BLaER1 treated with 17β-estradiol and CSF1 and Interleukin-3, amounts not matched to agents 10 nM and 100 nM (cell line): ENCODE measurements around the gene ZNF816.
"Not testable (repeated sequence)": the region's sequence is repeated elsewhere in the genome, so short reads cannot be mapped to it uniquely, and the experiment has no call there.

Source experiments
- H3K27ac ChIP-seq, 11 experiments: shearing (Covaris generic); formaldehyde crosslinking; 2 replicates each; pipeline ENCODE4 v1.8.1; 2022
- H3K27me3 ChIP-seq, 11 experiments: shearing (Covaris generic); formaldehyde crosslinking; 2 replicates each; pipeline ENCODE4 v1.8.1; 2022
- H3K36me3 ChIP-seq, 11 experiments: shearing (Covaris generic); formaldehyde crosslinking; 2 replicates each; pipeline ENCODE4 v1.8.1; 2022
- H3K4me1 ChIP-seq, 10 experiments: shearing (Covaris generic); formaldehyde crosslinking; 2 replicates each; pipeline ENCODE4 v1.8.1; 2022
- H3K4me2 ChIP-seq, 11 experiments: shearing (Covaris generic); formaldehyde crosslinking; 2 replicates each; pipeline ENCODE4 v1.8.1; 2022
- H3K4me3 ChIP-seq, 10 experiments: shearing (Covaris generic); formaldehyde crosslinking; 2 replicates each; pipeline ENCODE4 v1.8.1; 2022
- H3K9ac ChIP-seq, 11 experiments: shearing (Covaris generic); formaldehyde crosslinking; 2 replicates each; pipeline ENCODE4 v1.8.1; 2022
- H3K9me3 ChIP-seq, 11 experiments: shearing (Covaris generic); formaldehyde crosslinking; replicated peaks in 1 of 11; 2 replicates each; pipeline ENCODE4 v1.8.1; 2022
- H4K20me1 ChIP-seq, 11 experiments: shearing (Covaris generic); formaldehyde crosslinking; 2 replicates each; pipeline ENCODE4 v1.8.1; 2022
- Cebpa-rat ChIP-seq, 11 experiments: shearing (Covaris generic); IDR thresholded peaks; 2 replicates each; pipeline ENCODE4 v1.8.1; 2022

The ZNF816 gene

DNA sequence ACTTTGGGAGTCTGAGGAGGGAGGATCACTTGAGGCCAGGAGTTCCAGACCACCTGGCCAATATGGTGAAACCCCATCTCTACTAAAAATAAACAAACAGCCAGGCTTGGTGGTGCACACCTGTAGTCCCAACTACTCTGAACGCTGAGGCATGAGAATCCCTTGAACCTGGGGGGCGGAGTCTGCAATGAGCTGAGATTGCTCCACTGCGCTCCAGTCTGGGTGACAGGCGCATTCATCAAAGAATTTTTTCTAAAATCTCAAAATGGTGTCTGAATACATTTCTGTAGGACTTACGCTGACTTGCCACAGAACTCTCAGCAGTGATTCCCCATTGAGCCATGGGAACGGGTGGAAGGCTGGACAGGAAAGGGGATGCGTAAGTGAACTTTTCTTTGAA lies 33.0 kb upstream of the ZNF816 start:
- Histone ChIP-seq H3K27me3 (no peaks in the 10 kb centered on the region), H3K4me3 (no peak overlapping the region), H3K9me3 (peaks cover 0 to 22% (median 8%) of the 10 kb centered on the region in 11 experiments; a peak in 13 of 22 replicates), H3K27ac (no peak overlapping the region), H3K36me3 (no peaks in the 10 kb centered on the region), H4K20me1 (no peaks in the 10 kb centered on the region), H3K4me2 (no peak overlapping the region), H3K4me1 (peaks cover 8 to 32% (median 20%) of the 10 kb centered on the region in 10 experiments; a peak in 17 of 20 replicates), H3K9ac (no peak overlapping the region)
- no peak for TF ChIP-seq Cebpa-rat (IDR thresholded peaks at IDR 0.05)

DNA sequence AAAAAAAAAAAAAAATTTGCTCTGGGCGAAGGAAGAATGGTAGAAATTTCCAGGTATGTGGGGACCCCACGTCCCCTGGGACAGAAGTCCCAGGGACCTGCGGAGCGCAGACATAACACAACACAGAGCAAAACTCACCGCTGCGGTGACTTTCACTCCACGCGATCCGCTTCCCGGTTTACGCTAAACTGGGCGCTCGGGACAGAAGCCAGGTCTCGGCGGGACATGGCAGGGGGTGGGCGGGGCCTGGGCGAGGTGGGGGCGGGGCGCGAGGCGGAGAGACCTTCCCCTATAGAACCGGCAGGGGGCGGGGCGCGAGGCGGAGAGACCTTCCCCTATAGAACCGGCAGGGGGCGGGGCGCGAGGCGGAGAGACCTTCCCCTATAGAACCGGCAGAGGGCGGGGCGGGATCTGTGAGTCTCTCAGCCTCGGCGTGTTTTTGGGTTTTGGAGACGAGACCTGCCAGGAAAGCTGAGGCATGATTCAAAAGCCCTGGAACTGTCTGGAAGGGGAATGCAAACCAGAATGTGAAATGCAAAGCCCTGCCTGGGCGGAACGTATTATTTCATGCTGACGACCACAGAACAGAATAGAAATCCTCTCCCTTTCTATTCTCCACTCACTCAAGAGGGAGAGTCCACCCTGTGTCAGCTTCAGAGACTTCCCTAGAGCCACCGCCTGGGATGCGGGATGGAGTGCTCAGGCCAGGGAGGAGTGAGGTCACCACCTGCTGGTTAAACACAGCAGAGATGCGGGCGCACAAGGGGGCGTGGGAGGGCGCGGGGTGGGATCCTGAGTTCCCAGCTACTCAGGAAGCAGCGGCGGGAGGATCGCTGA lies 30.9 kb upstream of the ZNF816 start:
- TF ChIP-seq Cebpa-rat (IDR thresholded peaks at IDR 0.05), result no peak
- Histone ChIP-seq H3K36me3 (peaks cover 0 to 17% (median 9%) of the 10 kb centered on the region in 11 experiments; a peak in 14 of 22 replicates), H3K4me3 (peak overlapping the region; percentile 57 to 73 (median 64)), H3K27me3 (no peaks in the 10 kb centered on the region), H3K27ac (peak overlapping the region; percentile 27 to 71 (median 57); a peak in 16 of 22 replicates), H4K20me1 (no peaks in the 10 kb centered on the region), H3K9me3 (peaks cover 0 to 42% (median 10%) of the 10 kb centered on the region in 11 experiments; a peak in 14 of 22 replicates), H3K4me1 (peaks cover 8 to 35% (median 22%) of the 10 kb centered on the region in 10 experiments; a peak in 17 of 20 replicates), H3K9ac (peak overlapping the region; percentile 62 to 75 (median 73)), H3K4me2 (peak overlapping the region; percentile 72 to 95 (median 87))

DNA sequence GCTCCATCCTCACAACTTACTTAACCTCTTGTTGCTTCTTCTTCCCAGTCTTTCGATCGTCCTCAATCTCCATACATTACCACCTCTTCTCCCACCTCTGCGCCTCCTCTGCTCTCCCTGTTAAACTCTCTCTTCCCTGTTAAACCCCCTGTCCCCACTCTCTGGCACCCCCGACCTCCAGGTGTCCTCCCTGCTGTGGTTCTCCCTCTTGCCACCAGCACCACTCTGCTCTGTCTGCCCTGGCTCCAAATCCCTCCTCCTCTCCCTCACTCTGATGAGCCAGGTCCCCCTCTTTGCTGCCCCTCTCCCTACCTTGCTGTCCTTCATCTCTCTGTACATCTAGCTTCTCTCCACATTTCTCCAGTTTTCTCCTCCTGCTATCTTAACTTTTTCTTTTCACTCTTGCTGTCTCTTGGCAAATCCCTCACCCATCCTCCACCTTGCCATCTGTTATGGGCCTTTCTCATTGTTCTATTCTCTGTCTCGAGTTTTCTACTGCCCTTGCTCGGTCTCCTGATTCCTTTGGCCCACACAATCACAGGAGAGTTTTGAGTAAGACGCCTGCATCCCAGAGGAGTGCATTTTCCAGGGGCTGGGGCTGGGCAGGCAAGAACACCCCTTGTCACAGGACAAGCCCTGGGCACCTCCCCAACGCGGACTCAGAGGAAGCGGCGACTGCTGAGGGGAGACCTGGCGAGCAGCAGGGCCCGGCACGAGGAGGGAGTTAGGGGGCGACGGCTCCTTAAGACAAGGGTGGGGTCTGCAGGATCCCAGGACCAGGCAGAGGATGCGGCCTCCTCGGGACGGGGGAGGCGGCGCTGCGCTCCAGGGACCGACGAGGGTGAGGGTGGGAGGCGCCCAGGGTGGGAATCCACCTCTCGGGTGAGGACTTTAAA lies 29.7 kb upstream of the ZNF816 start:
- peaks cover 8 to 48% (median 22%) of the 10 kb centered on the region in 11 experiments; a peak in 21 of 22 replicates for H3K9me3 ChIP-seq
- H3K36me3 ChIP-seq, result peaks cover 4 to 28% (median 20%) of the 10 kb centered on the region in 11 experiments; a peak in 18 of 22 replicates
- H3K4me1 ChIP-seq, result peaks cover 8 to 35% (median 22%) of the 10 kb centered on the region in 10 experiments; a peak in 17 of 20 replicates
- TF ChIP-seq Cebpa-rat (IDR thresholded peaks at IDR 0.05), result no peak
- peak overlapping the region in 5 of 11 experiments; percentile 50 to 71 (median 62); a peak in 4 of 22 replicates for H3K27ac ChIP-seq
- H4K20me1 ChIP-seq, result no peaks in the 10 kb centered on the region
- H3K4me3 ChIP-seq, result peak overlapping the region; percentile 57 to 73 (median 64)
- peak overlapping the region; percentile 72 to 93 (median 85) for H3K4me2 ChIP-seq
- peak overlapping the region; percentile 62 to 75 (median 73); a peak in 19 of 22 replicates for H3K9ac ChIP-seq
- no peaks in the 10 kb centered on the region for H3K27me3 ChIP-seq

DNA sequence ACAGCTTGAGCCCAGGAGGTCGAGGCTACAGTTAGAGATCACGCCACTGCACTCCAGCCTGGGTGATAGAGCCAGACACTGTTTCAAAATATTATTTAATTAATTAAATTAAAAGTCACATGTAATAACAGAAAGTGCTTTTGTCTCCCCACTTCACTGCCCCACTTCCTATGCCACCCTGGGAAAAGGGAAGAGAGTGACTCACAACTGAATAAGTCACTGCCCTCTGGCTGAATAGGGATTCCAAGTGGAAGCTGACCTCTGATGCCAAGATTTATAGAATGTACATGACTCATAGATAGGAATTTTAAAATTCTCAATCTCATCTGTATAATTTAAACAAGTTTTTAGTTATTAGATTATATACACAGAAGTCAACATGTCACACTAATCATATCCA lies 28.8 kb upstream of the ZNF816 start:
- Histone ChIP-seq H3K4me3 (no peak overlapping the region), H3K4me1 (peaks cover 8 to 35% (median 22%) of the 10 kb centered on the region in 10 experiments; a peak in 17 of 20 replicates), H3K9ac (no peak overlapping the region), H3K27me3 (no peaks in the 10 kb centered on the region), H3K4me2 (peak overlapping the region in 7 of 11 experiments; percentile 1 to 86 (median 48); a peak in 10 of 22 replicates), H4K20me1 (no peaks in the 10 kb centered on the region), H3K27ac (no peak overlapping the region), H3K36me3 (peaks cover 13 to 37% (median 29%) of the 10 kb centered on the region in 11 experiments), H3K9me3 (peaks cover 17 to 48% (median 31%) of the 10 kb centered on the region in 11 experiments)
- TF ChIP-seq Cebpa-rat (IDR thresholded peaks at IDR 0.05), result no peak

DNA sequence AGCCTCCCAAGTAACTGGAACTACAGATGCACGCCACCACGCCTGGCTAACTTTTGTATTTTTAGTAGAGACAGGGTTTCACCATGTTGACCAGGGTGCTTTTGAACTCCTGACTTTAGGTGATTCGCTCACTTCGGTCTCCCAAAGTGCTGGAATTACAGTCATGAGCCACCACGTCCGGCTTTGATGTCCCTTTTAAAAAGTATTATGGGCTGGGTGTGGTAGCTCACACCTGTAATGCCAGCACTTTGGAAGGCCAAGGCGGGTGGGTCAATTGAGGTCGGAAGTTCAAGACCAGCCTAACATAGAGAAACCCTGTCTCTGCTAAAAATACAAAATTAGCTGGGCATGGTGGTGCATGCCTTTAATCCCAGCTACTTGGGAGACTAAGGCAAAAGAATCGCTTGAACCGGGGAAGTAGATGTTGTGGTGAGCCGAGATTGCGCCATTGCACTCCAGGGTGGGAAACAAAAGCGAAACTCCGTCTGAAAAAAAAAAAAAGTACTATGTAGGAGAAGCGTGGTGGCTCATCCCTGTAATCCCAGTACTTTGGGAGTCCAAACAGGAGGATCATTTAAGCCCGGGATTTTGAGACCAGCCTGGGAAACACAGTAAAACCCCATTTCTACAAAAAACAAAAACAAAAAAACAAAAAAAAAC lies 28.2 kb upstream of the ZNF816 start:
- H3K9ac ChIP-seq, result no peak overlapping the region
- H3K9me3 ChIP-seq, result peaks cover 23 to 54% (median 37%) of the 10 kb centered on the region in 11 experiments
- no peaks in the 10 kb centered on the region for H3K27me3 ChIP-seq
- H3K27ac ChIP-seq, result no peak overlapping the region
- H3K4me2 ChIP-seq, result peak overlapping the region in 7 of 11 experiments; percentile 1 to 86 (median 35); a peak in 10 of 22 replicates
- peaks cover 19 to 43% (median 35%) of the 10 kb centered on the region in 11 experiments for H3K36me3 ChIP-seq
- TF ChIP-seq Cebpa-rat (IDR thresholded peaks at IDR 0.05), result no peak
- peaks cover 8 to 35% (median 22%) of the 10 kb centered on the region in 10 experiments; a peak in 17 of 20 replicates for H3K4me1 ChIP-seq
- no peaks in the 10 kb centered on the region for H4K20me1 ChIP-seq
- no peak overlapping the region for H3K4me3 ChIP-seq

DNA sequence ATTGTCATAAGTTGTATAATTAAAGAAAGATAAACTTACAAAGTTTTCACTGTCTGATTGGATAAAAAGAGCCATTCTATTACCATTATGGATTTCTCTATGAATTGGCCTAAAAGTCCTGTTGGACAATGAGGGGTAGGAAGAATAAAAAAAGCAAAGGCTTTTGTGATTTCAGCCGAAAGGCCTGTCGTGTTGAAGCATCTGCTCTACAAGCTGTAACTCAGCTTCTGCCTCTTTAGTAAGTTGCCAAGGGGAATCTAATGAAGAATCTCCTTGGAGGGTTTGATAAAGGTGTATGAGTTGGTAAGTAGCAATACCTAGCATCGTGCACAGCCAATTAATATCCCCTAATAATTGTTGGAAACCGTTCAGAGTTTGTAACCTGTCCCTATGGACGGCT lies 25.8 kb upstream of the ZNF816 start:
- no peak for TF ChIP-seq Cebpa-rat (IDR thresholded peaks at IDR 0.05)
- Histone ChIP-seq H3K9ac (no peak overlapping the region), H3K27me3 (no peaks in the 10 kb centered on the region), H3K4me1 (peaks cover 8 to 28% (median 20%) of the 10 kb centered on the region in 10 experiments; a peak in 15 of 20 replicates), H3K27ac (no peak overlapping the region), H3K9me3 (peaks cover 47 to 78% (median 60%) of the 10 kb centered on the region in 11 experiments), H3K4me3 (no peak overlapping the region), H4K20me1 (no peaks in the 10 kb centered on the region), H3K4me2 (no peak overlapping the region), H3K36me3 (peaks cover 36 to 65% (median 54%) of the 10 kb centered on the region in 11 experiments)

DNA sequence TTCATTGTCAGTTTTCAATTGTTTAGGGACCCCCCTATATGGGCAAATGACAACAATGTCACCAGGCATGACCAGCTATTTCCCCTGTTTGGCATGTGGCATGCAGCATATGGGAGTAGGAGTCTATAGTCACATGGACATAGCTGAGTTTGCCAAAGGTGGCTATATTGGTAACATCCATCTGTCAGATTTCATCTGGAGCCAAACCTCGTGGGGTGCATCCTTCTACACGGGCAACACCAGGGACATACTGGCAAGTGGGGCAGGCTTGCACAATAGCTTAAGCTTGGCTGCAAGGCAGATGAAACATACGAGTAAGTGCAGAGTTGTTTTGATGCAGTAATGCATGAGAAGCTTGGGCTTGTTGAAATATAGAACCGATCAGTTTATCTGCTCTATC lies 24.5 kb upstream of the ZNF816 start:
- no peak for TF ChIP-seq Cebpa-rat (IDR thresholded peaks at IDR 0.05)
- Histone ChIP-seq H3K4me2 (no peak overlapping the region), H3K4me3 (peak overlapping the region in 1 of 10 experiments; percentile 0; a peak in 2 of 20 replicates), H3K36me3 (peaks cover 36 to 71% (median 55%) of the 10 kb centered on the region in 11 experiments), H4K20me1 (no peaks in the 10 kb centered on the region), H3K4me1 (peaks cover 0 to 19% (median 13%) of the 10 kb centered on the region in 10 experiments; a peak in 11 of 20 replicates), H3K9ac (no peak overlapping the region), H3K27ac (no peak overlapping the region), H3K9me3 (peaks cover 52 to 90% (median 65%) of the 10 kb centered on the region in 11 experiments), H3K27me3 (no peaks in the 10 kb centered on the region)

DNA sequence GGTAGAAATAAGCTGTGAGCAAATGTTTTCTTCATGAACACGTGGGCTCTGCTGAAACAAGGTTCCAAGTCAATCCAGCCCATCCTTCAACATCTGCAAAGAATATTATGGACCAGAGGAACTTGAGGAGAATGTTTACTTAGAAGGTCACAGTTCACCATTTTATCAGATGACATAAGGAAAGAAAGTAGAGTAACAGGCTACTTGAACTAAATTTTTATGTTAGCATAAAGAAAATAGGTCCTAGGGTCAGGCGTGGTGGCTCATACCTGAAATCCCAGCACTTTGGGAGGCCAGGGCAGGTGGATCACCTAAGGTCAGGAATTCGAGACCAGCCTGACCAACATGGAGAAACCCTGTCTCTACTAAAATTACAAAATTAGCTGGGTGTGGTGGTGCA lies 20.5 kb upstream of the ZNF816 start:
- not testable (repeated sequence) for H3K4me3 ChIP-seq, H3K4me2 ChIP-seq, H3K27ac ChIP-seq, H3K27me3 ChIP-seq, H3K9ac ChIP-seq, H3K4me1 ChIP-seq, H4K20me1 ChIP-seq
- H3K36me3 ChIP-seq, result peaks cover 36 to 57% (median 44%) of the 10 kb centered on the region in 11 experiments
- peaks cover 49 to 60% (median 52%) of the 10 kb centered on the region in 11 experiments for H3K9me3 ChIP-seq
